ACC112 (cell line): ENCODE data around the gene CSNK1A1.

Experiments
- H2AFZ ChIP-seq: fragments of 200-600 bp; sonication (generic); one replicate; pipeline ENCODE4 v1.6.0; 2017; ENCODE audit warnings: antibody characterized with exemption, low read length; ENCODE audit not compliant: unreplicated experiment
- H3K27ac ChIP-seq: fragments of 200-600 bp; sonication (generic); 2 replicates; pipeline ENCODE4 v1.5.1; 2014; ENCODE audit warnings: low read depth, mild to moderate bottlenecking, antibody characterized with exemption, low read length, moderate library complexity
- H3K27me3 ChIP-seq: fragments of 200-600 bp; sonication (generic); 2 replicates; pipeline ENCODE4 v1.6.1; 2014; ENCODE audit warnings: mild to moderate bottlenecking, antibody characterized with exemption, low read length, moderate library complexity, mixed read lengths; ENCODE audit not compliant: insufficient read depth
- H3K36me3 ChIP-seq: fragments of 200-600 bp; sonication (generic); 2 replicates; pipeline ENCODE4 v1.6.1; 2016; ENCODE audit warnings: mild to moderate bottlenecking, antibody characterized with exemption, low read length, moderate library complexity, mixed read lengths; ENCODE audit not compliant: insufficient read depth
- H3K4me1 ChIP-seq: fragments of 200-600 bp; sonication (generic); one replicate; pipeline ENCODE4 v1.6.1; 2016; ENCODE audit warnings: low read length, mixed read lengths; ENCODE audit not compliant: insufficient read depth, unreplicated experiment, control insufficient read depth
- H3K4me3 ChIP-seq: fragments of 200-600 bp; sonication (generic); 2 replicates; pipeline ENCODE4 v1.5.1; 2014; ENCODE audit warnings: mild to moderate bottlenecking, low read depth, low read length
- H3K79me2 ChIP-seq: fragments of 200-600 bp; sonication (generic); one replicate; pipeline ENCODE4 v1.6.0; 2016; ENCODE audit warnings: low read length; ENCODE audit not compliant: control insufficient read depth, unreplicated experiment, insufficient read depth

CSNK1A1 gene

GRCh38 chr5:149532413-149532812 is 18.8 kb downstream of the CSNK1A1 start:
- Histone ChIP-seq H3K36me3 (peaks cover 7% of the 10 kb centered on the region; the same call in 1 of the 2 replicates), H3K27me3 (no peaks in the 10 kb centered on the region), H3K27ac (no peak overlapping the region)

GRCh38 chr5:149529463-149529862 is 21.8 kb downstream of the CSNK1A1 start:
- Histone ChIP-seq H3K79me2 (peaks cover 99% of the 10 kb centered on the region), H3K4me1 (peaks cover 45% of the 10 kb centered on the region), H3K4me3 (no peak overlapping the region), H3K27me3 (no peaks in the 10 kb centered on the region), H3K36me3 (peaks cover 6% of the 10 kb centered on the region), H2AFZ (no peak overlapping the region), H3K27ac (no peak overlapping the region)

More at GRCh38 chr5:149532413-149532812, 18.8 kb downstream of the CSNK1A1 start:
- Histone ChIP-seq H2AFZ (no peak overlapping the region), H3K4me3 (no peak overlapping the region), H3K79me2 (peaks cover 99% of the 10 kb centered on the region), H3K4me1 (peaks cover 27% of the 10 kb centered on the region)

- H2AFZ ChIP-seq = no peak overlapping the region
- peaks cover 14% of the 10 kb centered on the region for H3K36me3 ChIP-seq
- no peak overlapping the region for H3K27ac ChIP-seq
- no peak overlapping the region for H3K4me3 ChIP-seq
- H3K27me3 ChIP-seq = no peaks in the 10 kb centered on the region
- H3K4me1 ChIP-seq = peaks cover 45% of the 10 kb centered on the region
- H3K79me2 ChIP-seq = peaks cover 99% of the 10 kb centered on the region
These were observed 22.8 kb downstream of the CSNK1A1 start for GRCh38 chr5:149528281-149529060.

- Histone ChIP-seq H3K27ac (peak overlapping the region; percentile 24; the same call in 1 of the 2 replicates), H3K36me3 (peaks cover 16% of the 10 kb centered on the region), H3K27me3 (no peaks in the 10 kb centered on the region), H3K4me3 (no peak overlapping the region), H2AFZ (no peak overlapping the region), H3K79me2 (peaks cover 99% of the 10 kb centered on the region), H3K4me1 (peaks cover 51% of the 10 kb centered on the region)
These were observed 24.2 kb downstream of the CSNK1A1 start for GRCh38 chr5:149526845-149527590.

- Histone ChIP-seq H3K36me3 (peaks cover 16% of the 10 kb centered on the region), H3K27me3 (no peaks in the 10 kb centered on the region), H3K79me2 (peaks cover 100% of the 10 kb centered on the region), H3K4me1 (peaks cover 58% of the 10 kb centered on the region), H3K27ac (no peak overlapping the region), H3K4me3 (no peak overlapping the region), H2AFZ (no peak overlapping the region)
These were observed 29.2 kb downstream of the CSNK1A1 start for GRCh38 chr5:149521739-149522685.

- H3K27ac ChIP-seq = peak overlapping the region; percentile 81
- H3K36me3 ChIP-seq = peaks cover 11% of the 10 kb centered on the region
- H3K4me3 ChIP-seq = peak overlapping the region; percentile 6; the same call in 1 of the 2 replicates
These were observed 31.6 kb downstream of the CSNK1A1 start for GRCh38 chr5:149519601-149520000.

GRCh38 chr5:149518620-149519019 is 32.6 kb downstream of the CSNK1A1 start:
- no peaks in the 10 kb centered on the region for H3K27me3 ChIP-seq
- no peak overlapping the region for H3K4me3 ChIP-seq
- peaks cover 65% of the 10 kb centered on the region for H3K4me1 ChIP-seq
- no peak overlapping the region for H2AFZ ChIP-seq
- H3K36me3 ChIP-seq = peaks cover 3% of the 10 kb centered on the region; the same call in 1 of the 2 replicates
- peak overlapping the region; percentile 81 for H3K27ac ChIP-seq
- peaks cover 98% of the 10 kb centered on the region for H3K79me2 ChIP-seq

More at GRCh38 chr5:149519601-149520000, 31.6 kb downstream of the CSNK1A1 start:
- Histone ChIP-seq H3K27me3 (no peaks in the 10 kb centered on the region), H3K79me2 (peaks cover 98% of the 10 kb centered on the region), H2AFZ (no peak overlapping the region), H3K4me1 (peaks cover 65% of the 10 kb centered on the region)

- H3K4me3 ChIP-seq = peak overlapping the region; percentile 10
- H3K36me3 ChIP-seq = peaks cover 5% of the 10 kb centered on the region; the same call in 1 of the 2 replicates
- peaks cover 97% of the 10 kb centered on the region for H3K79me2 ChIP-seq
- peaks cover 65% of the 10 kb centered on the region for H3K4me1 ChIP-seq
- H3K27ac ChIP-seq = peak overlapping the region; percentile 81
- no peak overlapping the region for H2AFZ ChIP-seq
- no peaks in the 10 kb centered on the region for H3K27me3 ChIP-seq
These were observed 33.6 kb downstream of the CSNK1A1 start for GRCh38 chr5:149517461-149518122.

- H3K4me3 ChIP-seq = no peak overlapping the region
- H3K79me2 ChIP-seq = peaks cover 83% of the 10 kb centered on the region
- H3K27me3 ChIP-seq = no peaks in the 10 kb centered on the region
- H3K27ac ChIP-seq = peak overlapping the region; percentile 59
- H3K4me1 ChIP-seq = peaks cover 46% of the 10 kb centered on the region
- no peak overlapping the region for H2AFZ ChIP-seq
- peaks cover 27% of the 10 kb centered on the region for H3K36me3 ChIP-seq
These were observed 36.7 kb downstream of the CSNK1A1 start for GRCh38 chr5:149514512-149514911.
